GM21619 (cell line): ENCODE data around the gene CRTAC1.
"Not testable (repeated sequence)": the region's sequence is repeated elsewhere in the genome, so short reads cannot be mapped to it uniquely, and the experiment has no call there.

Experiments
- ATAC-seq: cut with Tn5 transposase; IDR thresholded peaks from one replicate; pipeline ENCODE4 v1.9.1; 2021; ENCODE audit not compliant: unreplicated experiment

The CRTAC1 gene

DNA sequence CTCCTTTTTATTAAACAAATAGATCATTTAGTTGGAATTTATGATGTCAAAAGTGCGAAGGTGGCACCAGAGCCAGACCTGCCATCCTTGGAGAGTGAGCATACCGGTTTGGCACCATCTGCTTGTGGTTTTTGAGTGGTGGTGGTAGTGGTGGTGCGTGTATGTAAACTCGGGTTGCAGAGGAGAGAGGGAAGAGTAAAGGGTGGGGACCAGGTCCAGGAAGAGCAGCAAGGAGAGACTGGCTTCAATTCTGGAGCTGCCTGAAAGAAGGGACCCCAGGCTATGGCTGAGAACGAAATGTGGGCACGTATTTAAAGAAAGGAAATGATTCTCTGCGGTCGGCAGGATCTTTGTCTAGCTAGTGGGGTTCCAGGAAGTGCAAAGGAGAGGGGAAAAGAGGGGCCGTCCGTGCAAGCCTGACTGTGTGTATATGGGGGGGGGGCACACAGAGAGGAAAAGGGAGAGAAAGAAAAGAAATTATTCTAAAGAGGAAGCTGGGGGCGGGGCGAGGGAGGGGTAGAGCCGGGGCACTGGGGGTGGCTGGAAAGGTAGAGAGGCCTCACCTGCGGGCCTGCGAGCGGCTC lies 181.2 kb downstream of the CRTAC1 start:
- ATAC-seq, result no peak

DNA sequence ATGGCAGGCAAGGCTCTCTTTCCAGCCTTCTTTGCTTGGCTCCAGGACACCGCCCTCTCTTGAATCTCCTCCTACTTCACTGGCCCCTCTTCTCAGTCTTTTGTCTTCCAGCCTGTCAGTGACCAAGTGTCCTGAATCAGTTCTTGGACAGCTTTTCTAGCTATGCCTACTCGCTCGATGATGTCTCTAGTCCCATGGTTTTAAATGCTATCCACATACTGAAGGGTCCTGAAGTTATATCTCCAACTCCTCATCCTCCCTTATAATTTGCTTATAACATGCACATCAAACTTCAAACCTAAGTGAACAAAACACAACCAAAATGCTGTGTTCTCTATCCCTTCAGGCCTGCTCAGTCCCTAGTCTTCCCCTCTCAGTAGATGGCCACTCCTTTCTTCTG lies 185.7 kb downstream of the CRTAC1 start:
- no peak for ATAC-seq

DNA sequence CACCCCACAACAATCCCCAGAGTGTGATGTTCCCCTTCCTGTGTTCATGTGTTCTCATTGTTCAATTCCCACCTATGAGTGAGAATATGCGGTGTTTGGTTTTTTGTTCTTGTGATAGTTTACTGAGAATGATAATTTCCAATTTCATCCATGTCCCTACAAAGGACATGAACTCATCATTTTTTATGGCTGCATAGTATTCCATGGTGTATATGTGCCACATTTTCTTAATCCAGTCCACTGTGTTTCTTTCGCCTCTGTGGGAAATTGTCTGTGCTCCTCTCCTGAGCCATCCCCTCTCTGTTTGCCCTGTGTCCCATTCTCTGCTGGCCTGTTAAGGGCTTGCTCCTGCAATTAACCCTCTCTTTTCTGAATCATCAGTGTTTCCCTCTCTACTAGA lies 186.4 kb downstream of the CRTAC1 start:
- not testable (repeated sequence) for ATAC-seq

DNA sequence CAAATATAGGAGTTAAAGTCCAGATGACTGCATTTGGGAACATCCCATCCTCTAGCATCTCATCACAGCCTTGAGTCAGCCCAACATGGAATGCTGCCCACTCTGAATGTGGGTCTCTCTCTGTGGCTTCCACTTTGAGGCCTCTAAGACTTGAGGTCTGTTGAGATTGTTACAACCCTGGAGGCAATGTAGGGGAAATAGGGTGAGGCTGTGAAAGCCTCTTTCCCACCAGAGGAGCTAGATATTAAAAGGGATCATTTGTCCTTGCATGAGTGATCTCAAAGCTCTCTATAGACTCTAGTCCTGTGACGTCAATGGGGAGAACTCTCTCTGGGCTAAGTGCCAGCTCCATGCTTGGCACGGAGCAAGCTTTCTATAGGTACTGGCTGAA lies 187.1 kb downstream of the CRTAC1 start:
- no peak for ATAC-seq

DNA sequence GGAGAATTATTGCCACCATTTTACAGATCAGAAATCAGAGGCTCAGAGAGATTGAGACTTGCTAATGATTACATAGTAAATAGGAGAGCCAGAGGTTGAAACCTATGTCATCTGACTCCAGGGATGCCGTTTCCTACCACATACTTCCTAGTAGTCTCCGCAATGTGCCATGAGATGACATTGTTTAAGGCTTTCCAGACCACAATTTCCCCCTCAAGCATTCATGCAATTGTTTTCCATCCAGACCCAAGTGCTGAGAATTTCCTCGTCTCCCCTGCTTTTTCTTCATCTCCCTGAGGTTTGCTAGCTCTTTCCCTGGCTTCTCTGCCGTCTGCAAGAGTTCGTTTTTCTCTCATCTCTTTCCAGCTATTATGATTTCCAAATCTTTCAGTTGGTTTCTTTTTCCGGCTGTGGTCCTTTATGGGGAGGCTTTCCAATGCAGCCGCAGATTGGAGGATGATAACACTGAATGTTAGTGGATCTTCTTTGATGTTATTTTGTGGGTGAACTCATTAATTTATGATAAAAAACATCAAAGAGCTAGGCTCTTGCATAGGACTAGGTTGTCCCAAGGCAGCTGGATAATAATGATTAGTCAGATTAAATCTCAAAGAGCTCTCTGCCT lies 187.7 kb downstream of the CRTAC1 start:
- no peak for ATAC-seq

DNA sequence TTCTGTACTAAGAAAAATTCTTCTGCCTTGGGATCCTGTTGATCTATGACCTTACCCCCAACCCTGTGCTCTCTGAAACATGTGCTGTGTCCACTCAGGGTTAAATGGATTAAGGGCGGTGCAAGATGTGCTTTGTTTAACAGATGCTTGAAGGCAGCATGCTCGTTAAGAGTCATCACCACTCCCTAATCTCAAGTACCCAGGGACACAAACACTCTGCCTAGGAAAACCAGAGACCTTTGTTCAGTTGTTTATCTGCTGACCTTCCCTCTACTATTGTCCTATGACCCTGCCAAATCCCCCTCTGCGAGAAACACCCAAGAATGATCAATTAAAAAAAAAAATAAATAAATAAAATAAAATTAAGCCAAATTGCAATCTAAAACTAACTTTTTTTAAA lies 188.3 kb downstream of the CRTAC1 start:
- ATAC-seq, result not testable (repeated sequence)

DNA sequence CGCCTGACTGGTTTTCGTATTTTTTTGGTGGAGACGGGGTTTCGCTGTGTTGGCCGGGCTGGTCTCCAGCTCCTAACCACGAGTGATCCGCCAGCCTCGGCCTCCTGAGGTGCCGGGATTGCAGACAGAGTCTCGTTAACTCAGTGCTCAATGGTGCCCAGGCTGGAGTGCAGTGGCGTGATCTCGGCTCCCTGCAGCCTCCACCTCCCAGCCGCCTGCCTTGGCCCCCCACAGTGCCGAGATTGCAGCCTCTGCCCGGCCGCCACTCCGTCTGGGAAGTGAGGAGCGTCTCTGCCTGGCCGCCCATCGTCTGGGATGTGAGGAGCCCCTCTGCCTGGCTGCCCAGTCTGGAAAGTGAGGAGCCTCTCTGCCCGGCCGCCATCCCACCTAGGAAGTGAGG lies 189.3 kb downstream of the CRTAC1 start:
- ATAC-seq, result not testable (repeated sequence)

DNA sequence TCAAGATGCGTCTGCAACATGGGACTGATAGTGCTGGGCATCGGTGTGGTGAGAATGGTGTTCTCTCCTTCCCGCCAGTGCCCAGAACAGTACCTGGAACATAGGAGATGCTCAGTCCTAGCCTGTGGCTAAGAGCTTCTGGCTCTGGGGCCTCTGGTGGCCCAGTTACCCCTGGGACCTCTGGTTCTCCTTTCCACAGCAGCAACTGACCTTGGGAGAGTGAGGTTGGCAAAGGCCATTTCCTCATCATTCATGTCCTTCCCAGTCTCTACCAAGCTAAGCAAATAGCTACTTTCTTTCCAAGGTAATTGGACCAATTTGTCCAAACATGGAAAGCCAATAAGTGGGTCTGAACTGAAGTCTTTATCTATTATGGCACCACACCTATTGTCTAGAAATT lies 192.3 kb downstream of the CRTAC1 start:
- ATAC-seq, result no peak

DNA sequence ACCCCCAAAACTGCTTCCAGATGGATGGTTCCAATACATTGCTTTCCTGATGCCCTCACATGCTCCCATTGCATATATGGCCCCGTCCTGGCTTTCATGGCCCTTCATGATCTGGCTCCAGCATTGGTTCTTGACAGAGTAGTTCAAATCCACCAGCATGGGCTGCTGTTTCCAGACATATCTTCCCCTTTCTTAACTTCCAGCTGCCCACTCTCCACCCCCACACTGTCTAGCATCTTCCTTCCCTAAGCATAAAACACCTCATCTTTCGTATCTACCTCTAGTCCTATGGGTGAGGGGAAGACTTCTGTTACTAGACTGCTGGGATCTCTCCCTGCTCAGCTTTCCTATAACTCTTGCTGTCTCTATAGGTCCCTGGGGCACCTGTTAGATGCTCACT lies 194.0 kb downstream of the CRTAC1 start:
- no peak for ATAC-seq

DNA sequence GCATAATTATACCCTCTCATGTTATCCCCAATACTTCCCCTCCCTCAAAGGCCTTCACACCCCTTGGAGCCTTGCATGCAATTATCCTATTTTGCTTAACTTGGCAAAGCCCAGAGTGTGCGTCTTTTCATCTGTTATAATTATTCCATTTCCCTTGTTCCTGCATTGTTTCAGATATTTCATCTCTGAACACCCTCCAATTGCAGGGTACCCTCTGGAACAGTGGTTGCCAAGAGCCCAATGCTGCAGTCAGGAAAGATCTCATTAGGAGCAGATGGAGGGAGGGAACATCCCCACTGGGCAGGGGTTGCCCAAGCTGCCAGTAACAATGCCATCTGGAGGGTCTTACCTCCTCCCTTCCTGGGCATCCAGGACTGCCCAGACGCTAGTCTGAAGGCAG lies 199.2 kb downstream of the CRTAC1 start:
- ATAC-seq, result no peak

DNA sequence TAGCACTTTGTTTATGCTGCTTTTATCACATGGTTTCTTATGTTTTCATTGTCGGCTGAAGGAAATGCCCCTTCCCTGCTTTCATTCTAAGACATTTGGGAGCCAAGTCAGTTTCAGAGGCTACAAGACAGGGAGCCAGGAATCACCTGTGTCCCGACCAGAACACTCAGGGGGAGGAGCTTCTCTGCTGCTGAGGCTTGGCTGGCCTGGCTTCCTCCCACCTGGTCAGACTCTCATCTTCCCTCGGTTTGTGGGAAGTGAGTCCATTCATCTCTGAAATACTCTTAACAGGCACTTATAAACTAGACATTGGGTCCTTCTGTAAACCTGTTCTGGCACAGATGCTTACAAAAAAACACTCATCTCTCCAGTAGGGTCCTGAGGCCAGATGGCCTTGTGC lies 200.4 kb downstream of the CRTAC1 start:
- no peak for ATAC-seq

DNA sequence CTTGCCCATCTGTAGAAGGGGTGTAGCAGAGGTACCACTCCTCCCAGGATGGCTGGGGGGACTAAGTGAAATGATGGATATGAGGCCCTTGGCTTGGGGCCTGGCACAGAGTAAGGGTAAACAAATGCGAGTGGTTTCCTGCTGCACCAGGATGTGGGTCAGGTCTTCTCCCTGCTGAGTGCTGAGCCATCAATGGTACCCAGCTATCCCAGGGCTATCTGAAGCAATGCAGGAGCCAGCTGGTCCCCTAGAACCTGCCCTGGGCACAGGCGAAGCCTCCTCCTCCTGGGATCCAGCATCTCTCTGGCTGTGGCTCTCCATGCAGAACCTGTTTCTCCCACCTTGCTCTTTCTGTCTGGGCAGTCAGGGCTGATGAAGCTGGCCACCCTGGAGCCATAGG lies 201.7 kb downstream of the CRTAC1 start:
- no peak for ATAC-seq

DNA sequence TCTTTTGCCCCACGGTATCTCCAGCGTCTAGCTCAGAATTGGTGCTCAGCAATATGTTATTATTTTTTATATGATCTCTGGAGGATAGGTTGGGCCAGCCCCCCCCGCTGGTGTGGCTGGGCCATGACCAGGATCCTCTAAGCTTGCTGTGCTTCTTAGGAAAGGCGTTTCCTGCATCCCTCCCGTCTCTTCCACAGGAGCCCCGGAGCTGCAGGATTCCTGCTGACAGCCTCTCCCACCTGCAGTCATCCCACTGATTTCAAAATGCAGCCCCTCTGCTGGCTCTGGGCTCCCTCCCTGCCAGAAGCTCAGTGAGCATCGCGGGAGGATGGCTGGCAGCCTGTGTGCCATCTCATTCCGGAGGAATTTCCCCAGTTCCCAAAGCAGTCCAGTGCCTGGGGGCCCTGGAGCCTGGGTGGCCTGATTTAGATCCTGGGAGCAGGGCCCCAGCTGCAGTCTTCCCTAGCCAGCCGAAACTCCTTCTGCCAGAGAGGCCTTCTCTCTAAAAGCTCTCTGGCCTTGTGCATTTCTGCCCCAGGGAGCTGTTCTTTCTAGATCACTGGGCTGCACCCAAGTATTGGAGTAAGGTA lies 202.6 kb downstream of the CRTAC1 start:
- ATAC-seq, result no peak

DNA sequence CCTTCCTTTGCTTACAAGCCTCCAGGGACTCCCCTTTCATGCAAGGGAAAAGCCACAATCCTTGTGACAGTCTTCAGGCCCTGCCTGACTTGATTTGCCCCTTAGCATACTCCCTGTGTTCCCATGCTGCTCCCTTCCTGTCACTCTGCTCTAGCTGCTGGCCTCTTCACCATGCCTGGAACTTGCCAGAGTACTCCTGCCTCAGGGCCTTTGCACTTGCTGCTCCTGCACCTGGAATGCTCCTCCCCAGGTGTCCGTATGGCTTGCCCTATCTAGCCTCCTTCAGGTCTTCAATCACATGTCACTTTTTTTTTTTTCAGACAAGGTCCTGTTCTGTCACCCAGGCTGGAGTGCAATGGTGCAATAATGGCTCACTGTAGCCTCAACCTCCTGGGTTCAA lies 203.5 kb downstream of the CRTAC1 start:
- ATAC-seq, result no peak

DNA sequence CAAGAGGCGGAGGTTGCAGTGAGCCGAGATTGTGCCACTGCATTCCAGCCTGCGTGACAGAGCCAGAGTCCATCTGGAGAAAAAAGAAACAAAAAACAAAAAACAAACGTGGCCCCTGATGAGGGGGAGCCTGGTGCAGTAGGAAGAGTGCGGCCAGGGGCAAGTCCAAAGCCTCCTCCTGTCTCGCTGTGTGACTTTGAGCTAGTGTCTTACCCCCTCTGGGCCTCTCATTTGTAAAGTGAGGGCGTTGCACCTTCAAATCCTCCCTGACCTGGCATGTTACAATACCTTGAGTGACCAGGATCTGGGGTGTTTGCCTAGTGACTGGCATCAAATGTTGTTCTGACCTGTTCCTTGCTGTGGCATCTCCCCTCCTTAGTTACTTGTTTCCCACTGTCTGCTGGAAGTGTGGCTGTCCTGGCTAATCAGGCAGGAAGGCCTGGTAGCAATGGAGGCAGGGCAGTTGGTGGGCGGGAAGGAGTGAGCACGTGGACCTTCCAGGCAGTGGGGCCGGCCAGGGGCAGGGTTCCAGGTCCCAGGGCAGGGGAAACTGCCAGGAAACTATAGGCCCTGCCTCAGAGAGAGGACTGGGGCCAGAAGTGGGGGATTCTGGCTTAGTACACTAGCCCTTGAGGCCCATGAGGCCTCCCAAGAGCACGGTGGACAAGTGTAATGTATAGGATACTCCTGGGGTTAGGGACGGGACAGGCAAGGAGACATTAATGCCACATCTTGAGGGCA lies 205.2 kb downstream of the CRTAC1 start:
- ATAC-seq, result no peak

DNA sequence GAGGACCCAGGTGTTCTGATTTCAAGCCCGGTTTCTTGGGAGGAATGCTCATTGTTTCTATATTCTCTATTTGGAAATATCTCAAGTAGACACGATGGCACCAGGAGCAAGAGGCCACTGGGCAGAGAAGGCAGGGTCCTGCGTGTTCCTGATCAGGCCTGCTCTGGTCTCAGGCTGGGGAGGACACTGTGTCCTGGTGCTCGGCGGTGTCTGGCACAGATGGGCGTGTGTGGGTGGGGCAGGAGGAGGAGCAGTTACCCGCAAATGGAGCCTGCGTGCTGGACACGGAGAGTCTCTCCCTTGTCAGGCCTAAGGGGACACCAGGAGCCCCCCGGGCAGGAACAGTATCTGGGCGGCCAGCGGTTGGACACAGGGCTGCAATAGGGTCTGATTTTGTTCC lies 206.7 kb downstream of the CRTAC1 start:
- no peak for ATAC-seq

DNA sequence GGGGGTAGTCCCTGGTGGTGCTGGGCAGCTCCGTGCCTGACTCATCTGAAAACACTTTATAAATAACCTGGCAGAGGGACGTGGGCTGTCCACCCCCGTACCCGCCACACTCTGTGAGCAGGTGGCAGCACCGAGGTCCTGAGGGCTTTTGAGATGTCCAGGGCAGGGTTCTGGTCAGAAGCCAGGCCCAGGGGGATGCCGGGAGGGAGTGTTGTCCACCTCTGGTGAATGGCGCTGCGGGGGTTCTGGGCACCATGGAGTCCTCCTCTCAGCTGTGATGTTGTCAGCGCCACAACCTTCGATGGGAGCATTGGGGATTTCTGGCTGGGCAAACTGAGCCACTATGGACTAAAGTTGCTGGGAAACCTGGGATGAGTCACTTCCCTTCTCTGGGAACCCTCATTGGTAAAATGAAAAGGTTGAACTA lies 208.1 kb downstream of the CRTAC1 start:
- ATAC-seq, result no peak

DNA sequence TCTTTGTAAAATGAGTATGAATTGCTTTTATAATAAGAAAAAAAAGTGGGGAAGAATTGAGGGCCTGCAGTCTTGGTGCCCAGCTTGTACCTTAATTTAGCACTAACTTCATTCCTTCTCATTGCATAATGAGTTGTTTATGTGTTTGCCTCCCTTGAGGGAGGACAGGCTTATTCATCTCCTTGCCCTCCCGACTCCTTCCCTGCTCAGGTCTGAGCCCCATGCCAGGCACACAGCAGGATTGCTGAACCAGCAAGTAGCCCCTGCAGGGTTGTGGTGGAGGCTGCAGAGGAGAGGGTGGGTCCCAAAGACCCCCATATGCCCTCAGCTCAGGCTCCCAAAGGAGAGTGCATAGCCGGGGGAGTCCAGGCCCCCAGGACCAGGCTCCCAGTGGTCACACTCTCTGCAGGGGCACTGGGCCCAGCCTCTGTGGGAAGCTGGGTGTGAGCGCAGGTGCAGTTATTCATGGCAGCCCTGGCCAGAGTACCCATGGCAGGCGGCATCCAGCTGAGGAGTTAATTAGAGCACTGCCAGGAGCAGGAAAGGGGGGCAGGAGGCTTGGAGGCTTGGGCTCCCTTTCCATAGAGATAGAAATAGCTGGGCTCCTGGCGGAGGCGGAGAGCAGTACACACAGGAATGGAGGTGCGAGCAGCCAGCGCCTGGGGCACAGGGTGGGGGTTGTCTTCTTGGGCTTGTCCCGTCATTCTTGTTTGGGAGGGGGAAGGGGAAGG lies 208.9 kb downstream of the CRTAC1 start:
- no peak for ATAC-seq

DNA sequence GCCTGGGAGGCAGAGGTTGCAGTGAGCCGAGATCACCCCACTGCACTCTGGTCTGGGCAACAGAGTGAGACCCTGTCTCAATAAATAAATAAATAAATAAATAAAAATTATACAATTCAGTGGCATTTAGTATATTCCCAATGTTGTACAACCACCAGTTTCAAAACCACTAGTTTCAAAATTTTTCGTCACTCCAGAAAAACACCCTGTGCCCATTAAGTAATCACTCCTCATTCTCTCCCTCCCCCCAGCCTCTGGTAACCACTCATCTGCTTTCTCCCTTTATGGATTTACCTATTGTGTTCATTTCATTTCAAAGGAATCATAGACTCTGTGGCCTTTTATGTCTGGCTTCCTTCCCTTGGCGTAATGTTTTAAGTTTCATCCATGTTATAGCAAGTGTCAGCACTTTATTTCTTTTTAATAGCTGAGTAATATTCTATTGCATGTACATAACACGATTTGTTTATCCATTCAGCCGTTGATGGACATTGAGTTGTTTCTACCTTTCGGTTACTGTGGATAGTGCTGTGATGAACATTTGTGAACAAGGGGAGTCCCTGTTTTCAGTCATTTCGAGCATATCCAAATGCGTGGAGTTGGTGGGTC lies 210.2 kb downstream of the CRTAC1 start:
- no peak for ATAC-seq

DNA sequence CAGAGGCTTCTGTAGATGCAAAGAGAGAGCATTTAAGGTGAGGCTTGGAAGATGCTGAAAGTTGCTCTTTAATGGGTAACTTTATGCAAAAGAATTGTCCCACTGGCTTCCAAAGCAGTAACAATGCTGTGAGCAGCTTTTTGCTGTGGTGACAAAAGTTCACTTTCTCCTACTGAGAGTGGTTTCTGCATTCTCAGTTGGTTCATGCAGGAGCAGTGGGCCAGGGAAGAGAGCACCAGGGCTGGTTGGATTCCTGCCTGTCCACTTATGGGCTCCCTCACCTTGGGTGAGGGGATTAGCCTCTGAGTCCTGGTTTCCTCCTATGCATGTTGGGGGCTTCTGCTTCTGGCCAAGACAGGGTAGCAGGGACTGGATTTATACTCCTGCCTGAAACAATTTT lies 211.8 kb downstream of the CRTAC1 start:
- ATAC-seq, result no peak

DNA sequence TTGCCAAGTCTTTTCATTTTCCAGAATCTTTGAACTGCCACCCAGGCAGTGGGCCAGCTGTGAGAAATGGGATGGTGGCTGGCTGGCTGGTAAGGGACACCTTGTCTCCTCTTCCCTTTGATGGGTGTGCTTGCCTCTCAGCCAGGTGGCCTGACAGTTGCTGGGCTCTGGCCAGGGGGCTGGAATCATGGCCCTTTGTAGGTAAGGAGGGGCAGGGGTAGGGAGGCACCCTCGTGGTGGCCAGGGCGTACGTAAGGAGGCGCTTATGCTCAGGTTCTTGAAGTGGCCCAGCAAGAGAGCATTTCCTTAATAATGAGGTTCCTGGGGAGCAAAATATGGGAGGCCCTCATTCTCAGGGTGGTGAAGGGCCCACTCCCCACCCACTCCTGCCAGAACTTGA lies 213.8 kb downstream of the CRTAC1 start:
- ATAC-seq, result no peak
